GM12878 (cell line): ENCODE measurements around the gene COL20A1. TPM values are rescaled to one million over a fixed set of nuclear protein-coding genes. Genes with fewer than 3 reads are reported as not detected.

ENCODE experiments used
- BMI1 ChIP-seq: fragments of 450-650 bp; IDR thresholded peaks from 2 replicates; pipeline ENCODE4 v1.6.1; 2016; ENCODE audit warnings: mild to moderate bottlenecking, moderate library complexity, borderline replicate concordance
- CEBPZ ChIP-seq: fragments of 150-350 bp; IDR thresholded peaks from 2 replicates; pipeline ENCODE4 v1.6.1; 2016; ENCODE audit warnings: low read depth, low read length
- EP300 ChIP-seq, 2 experiments: fragments of 150-350 bp in 1 of 2; IDR thresholded peaks; 2 replicates each; pipeline ENCODE4 v1.6.1; 2011 to 2012; ENCODE audit warnings: low read depth in 2 of 2, low read length in 2 of 2, borderline replicate concordance in 1 of 2, improper control_type of control experiment in 1 of 2, inconsistent platforms in 1 of 2; ENCODE audit not compliant: control insufficient read depth in 1 of 2
- JUND ChIP-seq: IDR thresholded peaks from 2 replicates; pipeline ENCODE4 v1.6.1; 2012; ENCODE audit warnings: low read depth, mild to moderate bottlenecking, low read length, improper control_type of control experiment, moderate library complexity
- MLLT1 ChIP-seq: fragments of 450-650 bp; IDR thresholded peaks from 2 replicates; pipeline ENCODE4 v1.6.1; 2016; ENCODE audit warnings: mild to moderate bottlenecking
- RB1 ChIP-seq: fragments of 450-650 bp; formaldehyde crosslinking; IDR thresholded peaks from 2 replicates; pipeline ENCODE4 v1.6.1; 2017; ENCODE audit warnings: mild to moderate bottlenecking, borderline replicate concordance
- SP1 ChIP-seq: IDR thresholded peaks from one replicate; pipeline ENCODE4 v1.6.1; 2011; ENCODE audit warnings: low read depth, low read length
- SREBF1 ChIP-seq: IDR thresholded peaks from 2 replicates; pipeline ENCODE4 v1.6.1; 2012; ENCODE audit warnings: mild to moderate bottlenecking, low read length
- USF2 ChIP-seq: IDR thresholded peaks from 2 replicates; pipeline ENCODE4 v1.6.1; 2011; ENCODE audit warnings: low read depth, low read length, improper control_type of control experiment, borderline replicate concordance
- polyA plus RNA-seq, 11 experiments: library from polyadenylated mRNA; depleted of rRNA in 4 of 11; unstranded in 6 of 11; stranded (reverse) in 5 of 11; fragments of >200 nt; fragmentation: Nextera tagmentation in 4 of 11; fragmentation: Illumina TruSeq in 1 of 11; extraction: Ambion mirVana in 4 of 11; extraction: Trizol in 1 of 11; gene quantifications; 1 replicate in 1 of 11; 2 replicates in 10 of 11; pipeline versions ENCODE4 v1.2.1 to v1.2.3, GENCODE V29; 2011 to 2016; ENCODE audit warnings: inconsistent platforms in 2 of 11, missing spikeins in 2 of 11, low read depth in 1 of 11
- total RNA-seq, 4 experiments: library from RNA; depleted of rRNA in 3 of 4; stranded (reverse); fragments of >200 nt in 3 of 4; fragmentation: Illumina TruSeq in 1 of 4; extraction: Trizol in 1 of 4; gene quantifications; 2 replicates each; pipeline versions ENCODE4 v1.2.1 to v1.2.3, GENCODE V29; 2013 to 2021

Gene COL20A1
- total and polyA plus RNA-seq, 10 of the 15 experiments (the other 5 are each of a cell fraction or from before 2014, with no cell fraction given): not detected

GRCh38 chr20:63329331-63330083, 36.5 kb downstream of the COL20A1 start (continued):
- TF ChIP-seq USF2: no peak
- TF ChIP-seq CEBPZ: no peak
- TF ChIP-seq SREBF1: no peak
- no peak for TF ChIP-seq EP300 (IDR thresholded peaks at IDR 0.05; ENCODE audit: borderline replicate concordance in 1 of 2, control insufficient read depth in 1 of 2, low read depth in 2 of 2, low read length in 2 of 2)
- TF ChIP-seq BMI1: no peak
- TF ChIP-seq SP1: no peak
- TF ChIP-seq MLLT1: no peak
- no peak for TF ChIP-seq RB1
- no peak for TF ChIP-seq JUND
